Subcutaneous adipose tissue (tissue), 4 donors: ENCODE data around the gene ANTXRL. TPM values are rescaled to one million over a fixed set of nuclear protein-coding genes. Genes with fewer than 3 reads are reported as not detected.
"Not testable (repeated sequence)": the region's sequence is repeated elsewhere in the genome, so short reads cannot be mapped to it uniquely, and the experiment has no call there.

Source experiments
- total RNA-seq, 4 donors: library from RNA; depleted of rRNA; stranded (reverse); fragments of >200 nt; gene quantifications; one replicate each; pipeline ENCODE4 v1.1.0, GENCODE V29; 2016
- TF ChIP-seq, protein P1 (sequence below): fragments of 450-650 bp; IDR thresholded peaks from one replicate; pipeline ENCODE4 v1.5.1; 2016; ENCODE audit warnings: low read depth, mild to moderate bottlenecking, control low read depth, antibody characterized with exemption, moderate library complexity

ANTXRL gene
- total RNA-seq, 4 donors from 2014 or later: not detected

DNA sequence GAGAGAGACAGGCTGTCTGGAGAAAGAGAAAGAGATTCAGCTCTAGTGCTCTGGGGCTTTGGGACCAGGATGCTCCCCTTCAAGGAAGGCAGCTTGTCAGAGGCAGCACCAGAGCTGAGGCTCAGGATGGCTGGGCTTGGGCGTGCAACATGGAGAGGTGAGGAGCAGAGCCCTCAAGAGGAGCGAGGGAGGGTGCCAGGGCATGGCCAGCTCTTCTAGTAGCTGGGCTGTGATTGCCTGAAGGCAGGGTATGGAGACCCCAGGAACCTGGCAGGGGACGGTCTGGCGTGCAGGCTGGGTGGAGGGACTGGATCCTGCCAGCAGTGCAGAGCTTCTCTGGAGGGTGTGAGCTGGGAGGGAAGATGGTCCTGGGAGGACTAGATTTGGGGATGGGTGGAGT is 40.2 kb downstream of the ANTXRL start:
- TF ChIP-seq, protein P1, sequence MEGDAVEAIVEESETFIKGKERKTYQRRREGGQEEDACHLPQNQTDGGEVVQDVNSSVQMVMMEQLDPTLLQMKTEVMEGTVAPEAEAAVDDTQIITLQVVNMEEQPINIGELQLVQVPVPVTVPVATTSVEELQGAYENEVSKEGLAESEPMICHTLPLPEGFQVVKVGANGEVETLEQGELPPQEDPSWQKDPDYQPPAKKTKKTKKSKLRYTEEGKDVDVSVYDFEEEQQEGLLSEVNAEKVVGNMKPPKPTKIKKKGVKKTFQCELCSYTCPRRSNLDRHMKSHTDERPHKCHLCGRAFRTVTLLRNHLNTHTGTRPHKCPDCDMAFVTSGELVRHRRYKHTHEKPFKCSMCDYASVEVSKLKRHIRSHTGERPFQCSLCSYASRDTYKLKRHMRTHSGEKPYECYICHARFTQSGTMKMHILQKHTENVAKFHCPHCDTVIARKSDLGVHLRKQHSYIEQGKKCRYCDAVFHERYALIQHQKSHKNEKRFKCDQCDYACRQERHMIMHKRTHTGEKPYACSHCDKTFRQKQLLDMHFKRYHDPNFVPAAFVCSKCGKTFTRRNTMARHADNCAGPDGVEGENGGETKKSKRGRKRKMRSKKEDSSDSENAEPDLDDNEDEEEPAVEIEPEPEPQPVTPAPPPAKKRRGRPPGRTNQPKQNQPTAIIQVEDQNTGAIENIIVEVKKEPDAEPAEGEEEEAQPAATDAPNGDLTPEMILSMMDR: no peak

- TF ChIP-seq, protein P1: no peak
These were observed 40.9 kb downstream of the ANTXRL start for GRCh38 chr10:46327685-46328084.

GRCh38 chr10:46328853-46329689 is 42.3 kb downstream of the ANTXRL start:
- TF ChIP-seq, protein P1: no peak

GRCh38 chr10:46329690-46330016 is 42.9 kb downstream of the ANTXRL start:
- TF ChIP-seq, protein P1: no peak

GRCh38 chr10:46330894-46331293 is 44.1 kb downstream of the ANTXRL start:
- TF ChIP-seq, protein P1: no peak

- TF ChIP-seq, protein P1: not testable (repeated sequence)
These were observed 88.6 kb downstream of the ANTXRL start, which contains the start of gene ANXA8L1 for GRCh38 chr10:46375406-46375805. Gene ANXA8L1, plus strand, starts transcription at chr10:46375776. Its CDS starts 76 bp downstream, at chr10:46375852.

Other genes starting within 250 kb of the ANTXRL start
- not detected for gene MSMB, start 240.7 kb upstream of the ANTXRL start, total RNA-seq
- gene ANXA8L1, start 88.8 kb downstream of the ANTXRL start, total RNA-seq: 1 to 10 TPM in 1 of 4 donors, not detected in 3; 2.8 TPM
- gene NPY4R, start 179.0 kb downstream of the ANTXRL start, total RNA-seq: under 1 TPM in 1 of 4 donors, not detected in 3; 0.38 TPM